HG02571 (cell line): Measurements from ENCODE around the gene INPP5A.
"Not testable (repeated sequence)": the region's sequence is repeated elsewhere in the genome, so short reads cannot be mapped to it uniquely, and the experiment has no call there.

Experiments
- ATAC-seq: cut with Tn5 transposase; IDR thresholded peaks from one replicate; pipeline ENCODE4 v1.9.1; 2021; ENCODE audit warnings: mild to moderate bottlenecking, moderate library complexity; ENCODE audit not compliant: unreplicated experiment

The INPP5A gene

GRCh38 chr10:132669208-132669861 lies 131.7 kb downstream of the INPP5A start:
- no peak for ATAC-seq

- no peak for ATAC-seq
Measured at GRCh38 chr10:132670546-132671227, 133.1 kb downstream of the INPP5A start.

- no peak for ATAC-seq
Measured at GRCh38 chr10:132671228-132672154, 133.9 kb downstream of the INPP5A start.

- ATAC-seq, result not testable (repeated sequence)
Measured at GRCh38 chr10:132673746-132674145, 136.2 kb downstream of the INPP5A start.

GRCh38 chr10:132674311-132674710 lies 136.7 kb downstream of the INPP5A start:
- no peak for ATAC-seq

- no peak for ATAC-seq
Measured at GRCh38 chr10:132675031-132675740, 137.6 kb downstream of the INPP5A start.

- ATAC-seq, result no peak
Measured at GRCh38 chr10:132676193-132676891, 138.8 kb downstream of the INPP5A start.

GRCh38 chr10:132677096-132677472 lies 139.5 kb downstream of the INPP5A start:
- no peak for ATAC-seq

- no peak for ATAC-seq
Measured at GRCh38 chr10:132677473-132678227, 140.1 kb downstream of the INPP5A start.

- ATAC-seq, result no peak
Measured at GRCh38 chr10:132678436-132679216, 141.0 kb downstream of the INPP5A start.

GRCh38 chr10:132679217-132679595 lies 141.6 kb downstream of the INPP5A start:
- ATAC-seq, result no peak

- no peak for ATAC-seq
Measured at GRCh38 chr10:132679640-132680039, 142.1 kb downstream of the INPP5A start.

- ATAC-seq, result not testable (repeated sequence)
Measured at GRCh38 chr10:132680741-132681140, 143.2 kb downstream of the INPP5A start.

GRCh38 chr10:132681858-132682755 lies 144.5 kb downstream of the INPP5A start:
- ATAC-seq, result no peak

- no peak for ATAC-seq
Measured at GRCh38 chr10:132684164-132684891, 146.7 kb downstream of the INPP5A start.

- ATAC-seq, result no peak
Measured at GRCh38 chr10:132685101-132685891, 147.7 kb downstream of the INPP5A start.
